BLaER1 (cell line): ENCODE measurements around the gene PTK7.
A peak's percentile ranks its signal among the peaks of the same experiment; 100 is the strongest.
"Not testable (repeated sequence)": the region's sequence is repeated elsewhere in the genome, so short reads cannot be mapped to it uniquely, and the experiment has no call there.

Experiments
- H3K27ac ChIP-seq: shearing (Covaris generic); formaldehyde crosslinking; 2 replicates; pipeline ENCODE4 v1.8.1; 2022
- H3K27me3 ChIP-seq: shearing (Covaris generic); formaldehyde crosslinking; 2 replicates; pipeline ENCODE4 v1.8.1; 2022
- H3K36me3 ChIP-seq: shearing (Covaris generic); formaldehyde crosslinking; 2 replicates; pipeline ENCODE4 v1.8.1; 2022
- H3K4me1 ChIP-seq: shearing (Covaris generic); formaldehyde crosslinking; 2 replicates; pipeline ENCODE4 v1.8.1; 2022
- H3K4me2 ChIP-seq: shearing (Covaris generic); formaldehyde crosslinking; 2 replicates; pipeline ENCODE4 v1.8.1; 2022
- H3K4me3 ChIP-seq: shearing (Covaris generic); formaldehyde crosslinking; 2 replicates; pipeline ENCODE4 v1.8.1; 2022
- H3K9ac ChIP-seq: shearing (Covaris generic); formaldehyde crosslinking; 2 replicates; pipeline ENCODE4 v1.8.1; 2022
- H3K9me3 ChIP-seq: shearing (Covaris generic); formaldehyde crosslinking; 2 replicates; pipeline ENCODE4 v1.8.1; 2022
- H4K20me1 ChIP-seq: shearing (Covaris generic); formaldehyde crosslinking; 2 replicates; pipeline ENCODE4 v1.8.1; 2022
- Cebpa-rat ChIP-seq: shearing (Covaris generic); IDR thresholded peaks from 2 replicates; pipeline ENCODE4 v1.8.1; 2022

The PTK7 gene

DNA sequence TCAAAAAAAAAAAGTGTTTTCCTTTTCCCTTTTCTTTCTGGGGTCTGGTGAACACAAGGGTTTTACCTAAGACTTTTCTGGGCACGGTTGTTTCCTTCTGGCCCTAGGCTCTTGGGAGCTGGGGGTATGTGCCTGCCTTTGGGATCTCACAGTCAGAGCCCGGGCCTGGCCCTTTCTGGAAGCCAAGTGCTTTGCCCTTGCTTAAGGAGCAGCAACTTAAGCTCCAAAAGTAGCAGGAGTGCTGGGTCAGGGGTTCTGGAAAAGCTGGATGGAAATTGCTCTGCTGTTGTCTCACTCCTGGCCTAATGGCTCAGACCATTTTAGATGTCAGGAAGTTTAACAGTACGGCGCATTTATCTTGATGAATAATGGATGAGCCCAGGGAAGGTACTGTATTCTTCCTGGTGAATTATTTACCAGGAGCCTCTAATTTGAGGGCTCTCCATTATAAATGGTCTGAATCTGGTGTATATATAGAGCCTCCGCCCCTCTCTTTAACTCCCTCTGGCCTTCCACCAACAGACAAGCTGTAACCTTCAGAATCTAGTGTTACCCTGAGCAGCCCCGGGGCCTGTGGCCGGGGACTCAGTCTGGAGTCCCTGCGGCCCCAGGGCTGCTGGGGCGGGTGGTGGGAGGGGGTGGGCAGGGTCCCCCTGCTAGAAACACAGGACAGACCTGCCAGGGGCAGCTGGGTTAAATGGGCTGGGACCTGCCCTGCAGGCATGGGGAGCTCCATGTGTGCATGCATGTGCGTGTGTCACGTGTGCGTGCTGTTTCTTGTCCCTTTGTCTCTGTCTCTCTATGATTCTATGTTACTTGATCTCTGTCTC is 37.5 kb downstream of the PTK7 start:
- peak overlapping the region; percentile 73 for H3K9ac ChIP-seq
- peak overlapping the region; percentile 84 for H3K27ac ChIP-seq
- H3K4me2 ChIP-seq: peak overlapping the region; percentile 53
- H3K4me3 ChIP-seq: no peak overlapping the region
- peaks cover 8% of the 10 kb centered on the region; the same call in 1 of the 2 replicates for H3K36me3 ChIP-seq
- no peak for TF ChIP-seq Cebpa-rat
- H4K20me1 ChIP-seq: peaks cover 15% of the 10 kb centered on the region
- H3K27me3 ChIP-seq: no peaks in the 10 kb centered on the region
- no peaks in the 10 kb centered on the region for H3K9me3 ChIP-seq
- peaks cover 44% of the 10 kb centered on the region for H3K4me1 ChIP-seq

DNA sequence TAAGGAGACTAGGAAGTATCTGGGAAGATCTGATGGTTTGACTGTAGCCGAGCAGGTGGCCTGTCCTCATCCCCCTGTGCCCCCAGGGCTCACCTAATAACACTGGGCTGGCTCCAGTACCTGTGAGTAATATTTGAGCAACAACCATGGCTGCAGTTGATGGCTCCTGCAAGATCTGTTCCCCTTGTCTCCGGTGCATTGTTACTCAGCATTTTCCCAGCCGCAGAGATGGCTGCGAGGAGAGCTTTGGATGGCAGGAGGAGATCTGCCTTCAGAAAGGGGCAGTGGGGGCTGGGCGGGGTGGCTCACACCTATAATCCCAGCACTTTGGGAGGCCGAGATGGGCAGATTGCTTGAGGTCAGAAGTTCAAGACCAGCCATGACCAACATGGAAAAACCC is 39.3 kb downstream of the PTK7 start:
- no peak overlapping the region for H3K4me3 ChIP-seq
- H3K27me3 ChIP-seq: no peaks in the 10 kb centered on the region
- H3K4me2 ChIP-seq: peak overlapping the region; percentile 69
- H3K9ac ChIP-seq: no peak overlapping the region
- peaks cover 49% of the 10 kb centered on the region for H3K4me1 ChIP-seq
- peak overlapping the region; percentile 23; the same call in 1 of the 2 replicates for H3K27ac ChIP-seq
- TF ChIP-seq Cebpa-rat: no peak
- H3K36me3 ChIP-seq: peaks cover 8% of the 10 kb centered on the region; the same call in 1 of the 2 replicates
- peaks cover 27% of the 10 kb centered on the region for H4K20me1 ChIP-seq
- no peaks in the 10 kb centered on the region for H3K9me3 ChIP-seq

DNA sequence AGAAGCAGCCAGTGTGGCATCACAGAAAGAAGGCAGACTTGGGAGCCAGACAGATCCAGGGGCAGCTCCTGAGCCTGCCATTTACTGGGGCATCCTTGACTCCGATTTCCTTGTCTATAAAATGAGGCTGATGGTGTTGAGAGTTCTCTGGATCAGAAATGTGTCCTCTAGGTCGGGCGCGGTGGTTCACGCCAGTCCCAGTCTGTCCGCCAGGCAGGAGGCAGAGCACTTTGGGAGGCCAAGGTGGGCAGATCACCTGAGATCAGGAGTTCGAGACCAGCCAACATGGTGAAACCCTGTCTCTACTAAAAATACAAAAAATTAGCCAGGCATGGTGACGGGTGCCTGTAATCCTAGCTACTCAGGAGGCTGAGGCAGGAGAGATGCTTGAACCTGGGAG is 41.4 kb downstream of the PTK7 start:
- peaks cover 61% of the 10 kb centered on the region for H3K4me1 ChIP-seq
- not testable (repeated sequence) for H3K9ac ChIP-seq, H3K27ac ChIP-seq

DNA sequence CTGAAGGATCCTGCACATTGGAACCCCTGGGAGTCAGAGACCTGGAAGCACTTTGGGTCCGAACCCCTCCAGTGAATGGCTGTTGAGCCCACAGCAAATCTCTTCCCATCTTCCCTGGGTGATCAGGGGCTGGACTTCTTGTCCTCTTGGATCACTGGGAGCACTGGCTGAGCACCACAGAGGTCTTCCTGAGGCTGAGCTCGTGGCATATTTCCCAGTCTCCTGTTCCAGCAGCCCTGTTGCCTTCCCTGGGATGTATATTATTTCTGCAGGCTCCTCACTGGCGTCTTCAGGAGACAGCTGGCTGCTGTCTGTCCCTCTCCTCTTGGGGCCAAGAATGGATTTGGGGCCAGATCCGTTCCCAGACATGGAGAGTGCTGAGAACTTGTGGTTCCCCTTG is 43.4 kb downstream of the PTK7 start:
- no peaks in the 10 kb centered on the region for H3K27me3 ChIP-seq
- H4K20me1 ChIP-seq: peaks cover 58% of the 10 kb centered on the region
- no peak overlapping the region for H3K27ac ChIP-seq
- H3K9me3 ChIP-seq: no peaks in the 10 kb centered on the region
- H3K4me2 ChIP-seq: no peak overlapping the region
- TF ChIP-seq Cebpa-rat: no peak
- H3K9ac ChIP-seq: no peak overlapping the region
- no peak overlapping the region for H3K4me3 ChIP-seq
- peaks cover 8% of the 10 kb centered on the region; the same call in 1 of the 2 replicates for H3K36me3 ChIP-seq
- peaks cover 46% of the 10 kb centered on the region for H3K4me1 ChIP-seq

More for the DNA sequence above, 41.4 kb downstream of the PTK7 start:
- H3K4me3 ChIP-seq, H3K9me3 ChIP-seq, H3K27me3 ChIP-seq, H3K36me3 ChIP-seq, H3K4me2 ChIP-seq: not testable (repeated sequence)
- H4K20me1 ChIP-seq: peaks cover 38% of the 10 kb centered on the region

DNA sequence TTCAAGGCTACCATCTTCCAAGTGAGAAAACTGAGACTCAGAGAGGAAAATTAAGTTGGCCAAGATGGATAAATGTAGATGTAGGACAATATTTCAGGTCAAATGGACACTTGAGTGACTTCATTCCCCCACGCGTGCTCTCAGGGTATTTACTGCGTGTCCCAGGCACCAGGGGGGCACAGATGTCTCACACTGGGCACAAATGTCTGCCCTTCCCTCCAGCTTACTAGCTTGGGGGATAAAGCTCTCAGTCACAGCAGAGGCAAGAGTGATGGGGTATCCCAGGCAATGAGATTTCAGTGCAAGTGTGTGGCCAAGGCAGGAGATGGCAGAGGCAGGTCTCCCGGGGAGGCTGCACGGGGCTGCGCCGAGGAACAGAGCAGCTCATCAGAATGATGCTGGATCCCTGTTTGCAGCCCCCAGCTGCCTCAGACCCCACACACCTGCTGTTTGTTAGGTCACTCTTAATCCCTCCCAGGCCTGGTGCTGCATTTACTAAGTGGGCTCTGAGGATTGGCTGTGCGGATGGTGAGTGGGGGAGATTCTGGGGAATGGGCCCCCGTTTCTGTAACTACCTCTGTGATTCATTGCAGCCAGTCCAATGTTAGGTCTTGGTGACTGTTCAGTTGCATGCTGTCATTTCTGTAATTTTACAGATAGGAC is 44.1 kb downstream of the PTK7 start:
- H3K27ac ChIP-seq: no peak overlapping the region
- H3K4me3 ChIP-seq: no peak overlapping the region
- H3K4me1 ChIP-seq: peaks cover 46% of the 10 kb centered on the region
- H3K9me3 ChIP-seq: no peaks in the 10 kb centered on the region
- no peak for TF ChIP-seq Cebpa-rat
- H3K9ac ChIP-seq: no peak overlapping the region
- peaks cover 8% of the 10 kb centered on the region; the same call in 1 of the 2 replicates for H3K36me3 ChIP-seq
- no peaks in the 10 kb centered on the region for H3K27me3 ChIP-seq
- H3K4me2 ChIP-seq: peak overlapping the region; percentile 49
- H4K20me1 ChIP-seq: peaks cover 66% of the 10 kb centered on the region

DNA sequence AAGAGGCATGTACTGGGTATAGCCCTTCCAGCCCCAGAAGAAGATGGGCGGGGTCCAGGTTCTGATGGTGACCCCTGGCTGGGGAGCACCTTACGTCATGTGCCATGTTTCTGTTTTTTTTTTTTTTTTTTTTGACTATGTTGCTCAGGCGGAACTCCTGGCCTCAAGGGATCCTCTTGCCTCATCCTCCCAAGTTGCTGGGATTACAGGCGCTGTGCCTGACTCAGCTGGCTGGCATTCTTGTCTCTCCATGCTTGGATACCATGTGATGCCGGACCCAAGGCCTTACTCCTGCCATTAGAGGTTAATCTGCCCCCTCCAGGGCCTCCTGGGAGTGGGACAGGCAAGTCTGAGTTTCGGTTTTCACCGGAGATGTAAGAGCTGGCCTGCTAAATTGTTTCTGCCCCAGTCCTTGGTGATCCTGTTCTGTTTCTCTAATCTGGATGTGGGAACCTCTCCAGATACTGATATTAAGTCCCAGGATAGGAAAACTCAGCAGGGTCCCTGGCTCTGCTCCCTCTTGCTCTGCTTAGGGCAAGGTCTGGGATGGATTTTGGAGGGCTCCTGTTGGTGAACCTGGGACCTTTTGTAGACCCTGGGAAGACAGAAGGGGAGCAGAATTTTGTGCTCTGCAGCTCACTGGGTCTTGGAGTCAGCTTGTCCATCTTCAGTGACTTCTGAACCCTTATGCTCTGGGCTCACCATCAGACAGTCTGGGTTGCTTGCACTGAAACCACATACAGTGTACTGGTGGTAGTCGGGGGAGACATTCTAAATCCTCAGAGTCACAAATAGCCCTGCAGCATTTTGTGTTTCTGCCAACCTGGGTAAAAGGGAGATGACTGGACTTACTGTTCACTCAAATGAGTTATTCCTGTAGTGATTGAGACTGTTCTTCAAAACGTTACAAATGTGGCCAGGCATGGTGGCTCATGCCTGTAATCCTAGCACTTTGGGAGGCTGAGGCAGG is 45.1 kb downstream of the PTK7 start:
- Histone ChIP-seq H3K9ac (peak overlapping the region; percentile 3; the same call in 1 of the 2 replicates), H3K4me1 (peaks cover 38% of the 10 kb centered on the region), H3K9me3 (no peaks in the 10 kb centered on the region)

DNA sequence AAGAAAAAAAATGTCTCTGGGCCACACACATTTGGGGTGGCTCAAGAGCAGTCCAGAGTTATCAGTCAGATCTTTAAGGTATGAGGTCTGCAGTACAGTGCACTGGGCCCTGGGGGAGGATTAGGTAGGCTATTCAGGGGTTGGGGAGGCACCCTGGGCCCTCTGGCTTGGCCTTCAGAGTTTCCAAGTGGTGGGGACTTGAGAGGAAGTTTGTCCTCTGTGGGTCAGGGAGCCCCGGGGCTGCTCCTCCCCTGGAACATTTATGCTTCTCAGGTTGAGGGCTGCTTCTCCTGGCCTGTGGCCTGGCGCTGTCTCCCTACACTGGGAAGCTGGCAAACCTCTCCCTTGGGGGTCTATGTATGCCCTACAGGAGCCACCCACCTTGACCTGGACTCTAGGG is 46.0 kb downstream of the PTK7 start:
- Histone ChIP-seq H3K4me2 (no peak overlapping the region), H3K27ac (no peak overlapping the region), H3K9me3 (no peaks in the 10 kb centered on the region), H4K20me1 (peaks cover 85% of the 10 kb centered on the region), H3K4me3 (no peak overlapping the region), H3K27me3 (no peaks in the 10 kb centered on the region), H3K9ac (no peak overlapping the region), H3K36me3 (peaks cover 3% of the 10 kb centered on the region; the same call in 1 of the 2 replicates), H3K4me1 (peaks cover 35% of the 10 kb centered on the region)
- no peak for TF ChIP-seq Cebpa-rat

More for the DNA sequence above, 45.1 kb downstream of the PTK7 start:
- Histone ChIP-seq H3K27me3 (no peaks in the 10 kb centered on the region), H3K4me3 (no peak overlapping the region), H3K36me3 (peaks cover 8% of the 10 kb centered on the region; the same call in 1 of the 2 replicates), H3K4me2 (peak overlapping the region; percentile 49), H3K27ac (peak overlapping the region; percentile 24), H4K20me1 (peaks cover 76% of the 10 kb centered on the region)
- no peak for TF ChIP-seq Cebpa-rat

DNA sequence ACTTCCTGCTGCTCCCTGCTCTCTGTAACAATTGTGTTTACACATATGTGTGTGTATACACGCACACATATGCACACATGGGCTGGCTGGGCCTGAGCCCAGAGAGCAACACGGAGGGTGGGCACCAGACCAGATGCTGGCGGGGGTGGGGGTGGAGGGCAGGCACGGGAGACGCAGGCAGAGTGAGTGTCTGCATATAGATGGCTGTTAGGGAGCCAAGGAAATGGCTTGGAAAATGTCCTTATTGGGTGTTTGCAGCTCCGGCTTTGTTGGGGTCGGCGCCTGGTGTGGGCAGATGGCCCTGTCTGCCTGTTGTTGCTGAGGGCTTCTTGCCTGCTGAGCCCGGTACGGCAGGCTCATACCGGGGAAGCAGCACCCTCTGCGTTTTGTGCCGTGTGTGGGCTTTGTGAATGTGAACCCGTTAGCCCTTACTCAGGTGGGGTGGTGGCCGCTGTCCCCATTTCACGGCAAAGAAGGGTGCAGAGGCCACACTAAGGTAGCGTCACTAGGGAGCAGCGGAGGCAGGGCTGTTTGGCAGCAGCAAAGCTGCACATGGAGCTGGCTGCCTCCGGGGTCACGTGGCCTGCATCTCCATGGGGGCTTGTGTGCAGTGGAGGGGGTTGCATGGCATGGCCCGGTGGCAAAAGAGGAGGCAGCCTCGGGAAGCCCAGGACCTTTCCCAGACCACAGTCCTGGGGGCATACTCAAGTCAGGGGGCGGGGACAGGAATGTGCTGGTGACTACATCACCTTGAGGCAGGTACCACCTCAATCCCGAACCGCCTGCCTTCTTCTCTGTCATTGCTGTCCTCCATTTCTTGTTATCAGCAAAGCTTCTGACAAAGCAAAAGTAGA is 47.6 kb downstream of the PTK7 start:
- Histone ChIP-seq H3K9ac (no peak overlapping the region), H4K20me1 (peaks cover 99% of the 10 kb centered on the region), H3K9me3 (no peaks in the 10 kb centered on the region), H3K36me3 (peaks cover 2% of the 10 kb centered on the region; the same call in 1 of the 2 replicates), H3K4me1 (peaks cover 37% of the 10 kb centered on the region), H3K27ac (no peak overlapping the region), H3K4me2 (no peak overlapping the region), H3K27me3 (no peaks in the 10 kb centered on the region), H3K4me3 (no peak overlapping the region)
- no peak for TF ChIP-seq Cebpa-rat
